MV-4-11 (cell line): ENCODE results near the gene TDRD5.

ENCODE experiments used
- DNase-seq: peaks from one replicate; lab custom pipeline; 2025; lab: John Stamatoyannopoulos, UW

The TDRD5 gene

GRCh38 chr1:179591592-179592580 is at the start of gene TDRD5:
Gene TDRD5, plus strand, starts transcription at chr1:179591832. Its CDS starts 784 bp downstream, at chr1:179592616.
- DNase-seq = no peak

- no peak for DNase-seq
Observed at GRCh38 chr1:179545321-179545720, 46.3 kb upstream of the TDRD5 start.

GRCh38 chr1:179547021-179547535 is 44.6 kb upstream of the TDRD5 start:
- no peak for DNase-seq

- DNase-seq = no peak
Observed at GRCh38 chr1:179548666-179549367, 42.8 kb upstream of the TDRD5 start.

- DNase-seq = no peak
Observed at GRCh38 chr1:179549368-179549700, 42.3 kb upstream of the TDRD5 start.

- peak; percentile 54 for DNase-seq
Observed at GRCh38 chr1:179550746-179551682, 40.6 kb upstream of the TDRD5 start.

GRCh38 chr1:179554427-179554826 is 37.2 kb upstream of the TDRD5 start:
- no peak for DNase-seq

GRCh38 chr1:179558078-179558477 is 33.6 kb upstream of the TDRD5 start:
- no peak for DNase-seq

- no peak for DNase-seq
Observed at GRCh38 chr1:179575497-179576314, 15.9 kb upstream of the TDRD5 start, which contains the start of gene NPHS2. Gene NPHS2, minus strand, starts transcription at chr1:179575948. Its CDS starts 84 bp downstream, at chr1:179575864.

- DNase-seq = no peak
Observed at GRCh38 chr1:179576509-179576908, 15.1 kb upstream of the TDRD5 start.

- DNase-seq = no peak
Observed at GRCh38 chr1:179583771-179584320, 7.8 kb upstream of the TDRD5 start.

- no peak for DNase-seq
Observed at GRCh38 chr1:179586107-179586823, 5.4 kb upstream of the TDRD5 start.

GRCh38 chr1:179587336-179587735 is 4.3 kb upstream of the TDRD5 start:
- DNase-seq = no peak

- no peak for DNase-seq
Observed at GRCh38 chr1:179588425-179589024, 3.1 kb upstream of the TDRD5 start.

GRCh38 chr1:179589509-179589908 is 2.1 kb upstream of the TDRD5 start:
- no peak for DNase-seq

GRCh38 chr1:179590671-179591070 is 961 bp upstream of the TDRD5 start:
- no peak for DNase-seq

- no peak for DNase-seq
Observed at GRCh38 chr1:179591253-179591591, 410 bp upstream of the TDRD5 start.

- peak; percentile 60 for DNase-seq
Observed at GRCh38 chr1:179598631-179599030, 7.0 kb downstream of the TDRD5 start.

GRCh38 chr1:179599623-179600249 is 8.1 kb downstream of the TDRD5 start:
- peak; percentile 30 for DNase-seq
